K562 (cell line): ENCODE data around the gene PRSS21. TPM values are rescaled to one million over a fixed set of nuclear protein-coding genes. Genes with fewer than 3 reads are reported as not detected.

Experiments
- ATAC-seq: fragments of 200-7000 bp; cut with Tn5 transposase; 3 replicates; pipeline ENCODE4 v1.9.1; 2020; ENCODE audit warnings: moderate library complexity
- BruUV-seq: library from RNA; stranded (reverse); fragments of 400-500 nt; replicated peaks from 2 replicates; lab custom pipeline; 2021; lab: Mats Ljungman, UMichigan
- CTCF ChIA-PET: fragments of 300-600 bp; formaldehyde crosslinking; extraction: SDS; loops from one replicate; lab custom pipeline; 2021; ENCODE audit warnings: low intra/inter-chr PET ratio; lab: Yijun Ruan, JAX
- POLR2A ChIA-PET: fragments of 300-600, 350-650 bp; sonication (Branson Sonifier 250); formaldehyde crosslinking; extraction: SDS; loops from one replicate; lab custom pipeline; 2021; ENCODE audit warnings: antibody characterized with exemption, inconsistent platforms; lab: Yijun Ruan, JAX
- DNase-seq, 4 experiments: peaks; one replicate each; pipeline versions ENCODE4 v3.0.0 to v3.0.0-alpha.2; 2011 to 2018; ENCODE audit warnings: low spot score in 3 of 4, mixed read lengths in 3 of 4; ENCODE audit errors: extremely low read depth in 1 of 4
- FAIRE-seq: peaks from 2 replicates; lab custom pipeline; 2011; peaks lifted over from hg19 to GRCh38; lab: Jason Lieb, UNC
- H2AFZ ChIP-seq: 2 replicates; pipeline ENCODE4 v1.6.0; 2011; ENCODE audit warnings: low read depth, low read length, control low read depth, inconsistent platforms
- H3K27ac ChIP-seq: fragments of 200-600 bp; 3 replicates; pipeline ENCODE4 v1.8.0; 2011; ENCODE audit warnings: low read depth, mild to moderate bottlenecking, control low read depth, inconsistent platforms, low read length, moderate library complexity, mixed read lengths; ENCODE audit errors: extremely low read depth
- H3K27me3 ChIP-seq, 2 experiments: fragments of 300-600 bp in 1 of 2; 2 replicates in 1 of 2; 3 replicates in 1 of 2; pipeline versions ENCODE4 v1.6.0 to v1.8.0; 2011; ENCODE audit warnings: inconsistent platforms in 2 of 2, low read length in 2 of 2, mild to moderate bottlenecking in 1 of 2, mixed read lengths in 1 of 2, moderate library complexity in 1 of 2; ENCODE audit not compliant: control insufficient read depth in 2 of 2, insufficient read depth in 2 of 2
- H3K36me3 ChIP-seq: fragments of 300-600 bp; 3 replicates; pipeline ENCODE4 v1.8.0; 2011; ENCODE audit warnings: mild to moderate bottlenecking, low read length, inconsistent platforms; ENCODE audit not compliant: control insufficient read depth, insufficient read depth
- H3K4me1 ChIP-seq, 2 experiments: fragments of 200-600 bp in 1 of 2; replicated peaks in 1 of 2; 2 replicates in 1 of 2; 3 replicates in 1 of 2; pipeline versions ENCODE4 v1.5.1 to v1.8.0; 2011; ENCODE audit warnings: inconsistent platforms in 2 of 2, low read length in 2 of 2, mild to moderate bottlenecking in 1 of 2, mixed read lengths in 1 of 2, moderate library complexity in 1 of 2; ENCODE audit not compliant: control insufficient read depth in 2 of 2, insufficient read depth in 2 of 2
- H3K4me2 ChIP-seq: 2 replicates; pipeline ENCODE4 v1.6.1; 2011; ENCODE audit warnings: low read length, control low read depth, inconsistent platforms, mixed read lengths; ENCODE audit not compliant: insufficient read depth
- H3K4me3 ChIP-seq: fragments of 200-600 bp; sonication (generic), shearing (Covaris generic); 2 replicates; pipeline ENCODE4 v1.5.1; 2016; ENCODE audit warnings: control low read depth, inconsistent platforms
- H3K79me2 ChIP-seq: fragments of 200-600 bp; 3 replicates; pipeline ENCODE4 v1.8.0; 2011; ENCODE audit warnings: low read length, inconsistent platforms; ENCODE audit not compliant: control insufficient read depth, insufficient read depth
- H3K9ac ChIP-seq, 2 experiments: 2 replicates each; pipeline versions ENCODE4 v1.6.0 to v1.6.1; 2011; ENCODE audit warnings: low read depth in 2 of 2, low read length in 2 of 2, control low read depth in 1 of 2, inconsistent platforms in 1 of 2, mild to moderate bottlenecking in 1 of 2, mixed read lengths in 1 of 2; ENCODE audit not compliant: insufficient read depth in 1 of 2
- H3K9me1 ChIP-seq: one replicate; pipeline ENCODE4 v1.6.0; 2011; ENCODE audit warnings: inconsistent platforms, mild to moderate bottlenecking, low read length, moderate library complexity; ENCODE audit not compliant: control insufficient read depth, insufficient read depth
- H3K9me3 ChIP-seq: replicated peaks from 2 replicates; pipeline ENCODE4 v1.5.1; 2011; ENCODE audit warnings: low read depth, low read length, inconsistent platforms; ENCODE audit not compliant: control insufficient read depth, insufficient read depth
- H4K20me1 ChIP-seq: replicated peaks from 2 replicates; pipeline ENCODE4 v1.6.1; 2011; ENCODE audit warnings: low read length, inconsistent platforms, mixed read lengths; ENCODE audit not compliant: control insufficient read depth, insufficient read depth
- PHTF2 ChIP-seq: fragments of 250-450 bp; sonication (Bioruptor Pico); IDR thresholded peaks from 2 replicates; pipeline ENCODE4 v1.5.0; 2021; ENCODE audit warnings: mild to moderate bottlenecking
- RAD21 ChIP-seq, 2 experiments: fragments of 250-450 bp in 1 of 2; fragments of 450-650 bp in 1 of 2; sonication (Bioruptor Pico) in 1 of 2; formaldehyde crosslinking in 1 of 2; IDR thresholded peaks in 1 of 2; conservative IDR thresholded peaks in 1 of 2; 2 replicates each; pipeline versions ENCODE4 v1.4.0 to v1.8.0; 2020 to 2022; ENCODE audit warnings: mild to moderate bottlenecking in 2 of 2, moderate library complexity in 1 of 2
- ZNF444 ChIP-seq: fragments of 250-450 bp; sonication (Bioruptor Pico); IDR thresholded peaks from 2 replicates; pipeline ENCODE4 v1.4.0; 2020; ENCODE audit warnings: mild to moderate bottlenecking, moderate library complexity
- WGBS: fragments of 100-300 bp; shearing (Covaris generic); methylation state at CpG from one replicate; pipeline ENCODE4 v1.1.6; 2016; ENCODE audit warnings: low coverage, mixed read lengths; ENCODE audit not compliant: insufficient coverage; ENCODE audit errors: missing lambda C conversion rate; 5-methylcytosine and 5-hydroxymethylcytosine counted together
- in situ Hi-C: fragments of 300-500 bp; cut with MboI; formaldehyde crosslinking; loops from 4 replicates; pipeline ENCODE4 v1.15.0; 2018; ENCODE audit warnings: inconsistent platforms, mixed read lengths
- intact Hi-C: fragments of 100-400 bp; cut with micrococcal nuclease; formaldehyde crosslinking; loops from 2 replicates; pipeline ENCODE4 v1.14.2; 2022
- polyA plus RNA-seq, 8 experiments: library from polyadenylated mRNA; depleted of rRNA in 4 of 8; stranded (reverse) in 5 of 8; unstranded in 3 of 8; fragments of >200 nt; fragmentation: Nextera tagmentation in 2 of 8; fragmentation: Illumina TruSeq in 1 of 8; extraction: Ambion mirVana in 2 of 8; extraction: Trizol in 1 of 8; gene quantifications; 2 replicates each; pipeline versions ENCODE4 v1.2.1 to v1.2.3, GENCODE V29; 2011 to 2014; ENCODE audit warnings: inconsistent platforms in 1 of 8, missing spikeins in 1 of 8
- total RNA-seq, 7 experiments: library from RNA; depleted of rRNA in 6 of 7; stranded (reverse); fragments of >200 nt in 6 of 7; fragmentation: Illumina TruSeq in 2 of 7; extraction: Trizol in 2 of 7; gene quantifications; 2 replicates each; pipeline versions ENCODE4 v1.2.1 to v1.2.3, GENCODE V29; 2011 to 2021; ENCODE audit warnings: low replicate concordance in 1 of 7

The PRSS21 gene
- total and polyA plus RNA-seq, 9 of the 15 experiments (the other 6 are each of a cell fraction or from before 2014, with no cell fraction given): 12.1 to 121 (median 61.3) TPM

DNA sequence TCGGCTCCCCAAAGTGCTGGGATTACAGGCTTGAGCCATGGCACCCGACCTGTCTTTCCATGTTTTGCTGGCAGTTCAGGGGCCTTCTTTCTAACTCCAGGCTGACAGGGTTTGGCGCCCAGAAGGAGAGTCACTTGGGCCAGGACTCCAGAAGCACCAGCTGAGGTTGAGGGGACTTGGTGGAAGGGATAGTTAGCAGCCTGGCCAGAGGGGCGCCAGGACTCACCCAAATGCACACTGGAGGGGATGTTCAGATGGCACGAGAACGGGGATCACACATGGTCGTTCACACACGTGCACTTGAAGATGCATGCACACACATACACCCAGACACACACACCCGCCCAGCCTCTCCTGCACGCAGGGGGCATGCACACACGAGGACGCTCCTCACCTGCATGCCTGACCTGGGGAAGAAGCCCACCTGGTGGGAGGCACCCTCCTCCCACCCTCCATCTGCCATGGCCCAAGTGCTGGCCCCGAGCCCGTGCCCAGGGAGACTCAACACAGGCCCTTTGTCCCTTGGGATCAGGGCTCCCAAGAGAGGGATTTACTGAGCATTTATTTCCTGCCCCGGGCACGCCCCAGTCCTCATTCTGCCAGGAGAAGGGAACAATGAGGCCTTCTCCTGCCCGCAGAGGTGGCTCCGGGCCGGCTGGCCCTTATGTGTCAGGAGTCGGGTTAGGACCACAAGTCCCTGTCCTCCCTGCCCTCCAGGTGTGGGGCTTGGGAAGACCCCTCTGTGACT is 2.3 kb upstream of the PRSS21 start:
- H3K4me1 ChIP-seq: peaks cover 17 to 52% of the 10 kb centered on the region in 2 experiments; a peak in 4 of 5 replicates
- no peak for TF ChIP-seq PHTF2 (CRISPR knock-in tag)
- TF ChIP-seq ZNF444 (CRISPR knock-in tag): no peak
- TF ChIP-seq RAD21 (CRISPR knock-in tag; conservative IDR thresholded peaks at IDR 0.05 in 1 of 2, IDR thresholded peaks at IDR 0.05 in 1 of 2): no peak
- BruUV-seq: no TSS peak
- no peaks in the 10 kb centered on the region for H3K9me3 ChIP-seq
- peaks cover 0 to 15% of the 10 kb centered on the region in 2 experiments; a peak in 2 of 5 replicates for H3K27me3 ChIP-seq
- DNase-seq (no peak), ATAC-seq (no peak), FAIRE-seq (no peak)
- peaks cover 16% of the 10 kb centered on the region; the same call in 2 of the 3 replicates for H3K36me3 ChIP-seq
- H3K79me2 ChIP-seq: peaks cover 28% of the 10 kb centered on the region
- WGBS: 65% methylated on average over 20 of the region's 20 CpGs
- no peak overlapping the region for H3K4me3 ChIP-seq
- H2AFZ ChIP-seq: no peak overlapping the region
- ChIA-PET POLR2A (interaction anchor here (0.6 kb wide), 1 partner anchor 110 kb away, joined by 3 read pairs; no protein-coding TSS in a partner anchor), CTCF (no interaction called here)
- no peak overlapping the region for H3K27ac ChIP-seq
- peak overlapping the region in 1 of 2 experiments; percentile 59; a peak in 1 of 4 replicates for H3K9ac ChIP-seq
- H3K4me2 ChIP-seq: no peak overlapping the region
- no peaks in the 10 kb centered on the region for H3K9me1 ChIP-seq
- in situ Hi-C loops: no loop called here
- intact Hi-C loops: loop anchor here (5.0 kb wide), 1 partner anchor 37 kb away; the partner anchor contains the start of gene ELOB
- no peaks in the 10 kb centered on the region for H4K20me1 ChIP-seq
